Ovary (tissue), 9 donors: ENCODE results near the gene AIFM3. TPM values are rescaled to one million over a fixed set of nuclear protein-coding genes. Genes with fewer than 3 reads are reported as not detected.

Experiments
- DNase-seq, 5 donors: peaks; one replicate each; pipeline ENCODE4 v3.0.0-alpha.2; 2019 to 2020
- H3K27ac ChIP-seq, 2 donors: fragments of 200-600 bp; one replicate each; pipeline versions ENCODE4 v1.5.1 to v1.8.0; 2019 to 2022
- H3K27me3 ChIP-seq: fragments of 200-600 bp; one replicate; pipeline ENCODE4 v1.8.0; 2022
- H3K36me3 ChIP-seq: fragments of 200-600 bp; sonication (generic); one replicate; pipeline ENCODE4 v1.5.1; 2019
- H3K4me1 ChIP-seq: one replicate; pipeline ENCODE4 v1.8.1; 2013; ENCODE audit warnings: mild to moderate bottlenecking, moderate library complexity; ENCODE audit not compliant: insufficient read depth
- H3K4me3 ChIP-seq: fragments of 200-600 bp; sonication (generic); one replicate; pipeline ENCODE4 v1.5.1; 2017
- H3K9me3 ChIP-seq, 2 donors: fragments of 200-600 bp in 1 of 2; sonication (generic) in 1 of 2; one replicate each; pipeline versions ENCODE4 v1.5.1 to v1.8.1; 2013 to 2019; ENCODE audit warnings: mild to moderate bottlenecking in 1 of 2, moderate library complexity in 1 of 2
- EP300 ChIP-seq: sonication (generic); formaldehyde crosslinking; IDR thresholded peaks from one replicate; pipeline ENCODE4 v1.6.1; 2017; ENCODE audit warnings: antibody characterized with exemption
- POLR2A ChIP-seq: fragments of 450-650 bp; IDR thresholded peaks from one replicate; pipeline ENCODE4 v1.6.1; 2017; ENCODE audit warnings: antibody characterized with exemption, mild to moderate bottlenecking, moderate library complexity
- WGBS, 3 donors: extraction: QIAGEN DNeasy Blood & Tissue Kit in 1 of 3; methylation state at CpG; one replicate each; pipeline versions ENCODE4 v1.1.5 to v1.1.7; 2013 to 2017; 5-methylcytosine and 5-hydroxymethylcytosine counted together
- intact Hi-C, 4 donors: fragments of 100-400 bp; cut with DNase I; formaldehyde crosslinking; loops; one replicate each; pipeline versions ENCODE4 v1.11.0 to v1.15.1; 2022 to 2023
- polyA plus RNA-seq, 2 donors: library from polyadenylated mRNA; stranded (reverse); fragments of 200-250 nt in 1 of 2; fragments of 350-450 nt in 1 of 2; fragmentation: Illumina TruSeq in 1 of 2; extraction: RNeasy Lipid Tissue Mini Kit (QIAGEN cat#74804) in 1 of 2; gene quantifications; one replicate each; pipeline ENCODE4 v1.2.3, GENCODE V29; 2013 to 2014
- total RNA-seq, 7 donors: library from RNA; depleted of rRNA in 2 of 7; stranded (reverse); fragments of >200 nt in 2 of 7; fragmentation: NEBNext Ultra II Directional in 3 of 7; extraction: Animal tissue kit (Norgen Biotek cat#: 25700) in 3 of 7; gene quantifications; one replicate each; pipeline versions ENCODE4 v1.1.0 to v1.2.4, GENCODE V29; 2016 to 2023
- TF ChIP-seq, protein P1 (sequence below), 3 donors: fragments of 450-650 bp in 2 of 3; fragments of 200-600 bp in 1 of 3; IDR thresholded peaks; one replicate each; pipeline versions ENCODE4 v1.5.1 to v1.8.0; 2016 to 2022; ENCODE audit warnings: antibody characterized with exemption in 3 of 3, mild to moderate bottlenecking in 1 of 3
- donor health status: DM: no; HTN: no; CAD: no; lungs with moderate emphysema.
- donor health status: DM: no; HTN: no; CAD: no.
- donor health status: Bipolar disorder and iron deficiency.
- donor health status: DM: yes; HTN: yes; CAD: no.
- donor health status: DM: no; HTN: no; CAD: no.
- donor health status: DM: yes; HTN: yes; CAD: no.

Gene AIFM3
- total and polyA plus RNA-seq, 9 donors, result 0.43 to 2.7 (median 1.1) TPM; not detected in 1

DNA sequence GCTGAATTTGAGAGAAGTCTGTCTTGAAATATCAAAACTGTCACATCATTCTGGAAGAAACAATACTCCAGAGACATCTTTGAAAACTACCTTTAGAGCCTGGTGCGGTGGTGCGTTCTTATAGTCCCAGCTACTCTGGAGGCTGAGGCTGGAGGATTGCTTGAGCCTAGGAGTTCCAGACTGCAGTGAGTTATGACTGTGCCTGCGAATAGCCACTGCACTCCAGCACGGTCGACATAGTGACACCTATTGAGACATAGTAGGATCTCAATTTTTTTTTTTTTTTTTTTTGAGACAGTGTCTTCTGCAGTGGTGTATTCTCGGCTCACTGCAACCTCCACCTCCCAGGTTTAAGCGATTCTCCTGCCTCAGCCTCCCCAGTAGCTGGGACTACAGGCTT, 11.5 kb upstream of the AIFM3 start:
- H3K4me3 ChIP-seq, result no peak overlapping the region
- H3K27ac ChIP-seq, result no peak overlapping the region
- no peaks in the 10 kb centered on the region for H3K27me3 ChIP-seq
- peaks cover 8% of the 10 kb centered on the region for H3K4me1 ChIP-seq
- WGBS, 3 donors, result 77 to 86% (median 85%) methylated on average over 7 of the region's 7 CpGs
- no peaks in the 10 kb centered on the region for H3K36me3 ChIP-seq
- intact Hi-C loops, result no loop called here
- TF ChIP-seq, protein P1, sequence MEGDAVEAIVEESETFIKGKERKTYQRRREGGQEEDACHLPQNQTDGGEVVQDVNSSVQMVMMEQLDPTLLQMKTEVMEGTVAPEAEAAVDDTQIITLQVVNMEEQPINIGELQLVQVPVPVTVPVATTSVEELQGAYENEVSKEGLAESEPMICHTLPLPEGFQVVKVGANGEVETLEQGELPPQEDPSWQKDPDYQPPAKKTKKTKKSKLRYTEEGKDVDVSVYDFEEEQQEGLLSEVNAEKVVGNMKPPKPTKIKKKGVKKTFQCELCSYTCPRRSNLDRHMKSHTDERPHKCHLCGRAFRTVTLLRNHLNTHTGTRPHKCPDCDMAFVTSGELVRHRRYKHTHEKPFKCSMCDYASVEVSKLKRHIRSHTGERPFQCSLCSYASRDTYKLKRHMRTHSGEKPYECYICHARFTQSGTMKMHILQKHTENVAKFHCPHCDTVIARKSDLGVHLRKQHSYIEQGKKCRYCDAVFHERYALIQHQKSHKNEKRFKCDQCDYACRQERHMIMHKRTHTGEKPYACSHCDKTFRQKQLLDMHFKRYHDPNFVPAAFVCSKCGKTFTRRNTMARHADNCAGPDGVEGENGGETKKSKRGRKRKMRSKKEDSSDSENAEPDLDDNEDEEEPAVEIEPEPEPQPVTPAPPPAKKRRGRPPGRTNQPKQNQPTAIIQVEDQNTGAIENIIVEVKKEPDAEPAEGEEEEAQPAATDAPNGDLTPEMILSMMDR (IDR thresholded peaks at IDR 0.05), result no peak
- TF ChIP-seq POLR2A (no peak), EP300 (no peak)
- no peaks in the 10 kb centered on the region for H3K9me3 ChIP-seq
- DNase-seq, result no peak

DNA sequence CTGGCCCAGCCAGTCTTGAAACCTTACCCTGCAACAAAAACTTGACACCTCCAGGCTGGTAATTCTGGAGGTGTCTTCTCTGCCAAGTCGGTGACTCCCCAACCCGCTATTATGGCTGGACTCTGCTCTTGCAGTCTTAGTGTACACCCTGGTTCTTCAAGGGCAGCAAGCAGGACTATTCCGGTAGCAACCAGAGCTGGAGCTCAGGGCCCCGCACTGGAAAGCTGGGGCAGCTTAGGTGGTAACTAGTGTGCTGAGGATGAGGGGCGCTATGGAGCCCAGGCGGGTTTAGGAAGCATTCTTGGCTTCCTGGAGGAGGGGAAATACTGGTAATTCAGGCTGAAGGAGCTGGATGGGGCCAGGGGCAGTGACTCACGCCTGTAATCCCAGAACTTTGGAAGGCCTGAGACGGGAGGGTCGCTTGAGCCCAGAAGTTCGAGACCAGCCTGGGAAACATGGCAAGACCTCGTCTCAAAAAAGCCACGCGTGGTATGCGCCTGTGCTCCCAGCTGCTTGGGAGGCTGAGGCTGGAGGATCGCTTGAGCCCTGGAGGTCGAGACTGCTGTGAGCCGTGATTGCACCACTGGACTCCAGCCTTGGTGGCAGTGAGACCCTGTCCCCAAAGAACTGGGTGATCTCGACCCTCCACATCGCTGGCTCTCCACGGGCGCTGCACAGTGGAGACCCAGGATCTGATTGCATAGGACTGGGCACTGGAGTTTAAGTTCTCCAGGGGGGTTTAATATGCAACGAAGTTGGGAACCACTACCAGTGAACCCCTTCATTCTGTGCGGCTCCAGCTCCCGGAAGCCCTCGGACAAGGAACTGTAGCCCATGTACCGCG, 10.6 kb upstream of the AIFM3 start:
- 38 to 48% (median 41%) methylated on average over 25 to 27 of the region's 27 CpGs for WGBS, 3 donors
- intact Hi-C loops, result no loop called here
- no peaks in the 10 kb centered on the region for H3K9me3 ChIP-seq
- no peak overlapping the region for H3K27ac ChIP-seq
- TF ChIP-seq POLR2A, result no peak
- TF ChIP-seq, protein P1 (IDR thresholded peaks at IDR 0.05), result no peak
- TF ChIP-seq EP300, result no peak
- peaks cover 8% of the 10 kb centered on the region for H3K4me1 ChIP-seq
- no peaks in the 10 kb centered on the region for H3K27me3 ChIP-seq
- no peak for DNase-seq
- H3K36me3 ChIP-seq, result no peaks in the 10 kb centered on the region
- H3K4me3 ChIP-seq, result peak overlapping the region; percentile 51

DNA sequence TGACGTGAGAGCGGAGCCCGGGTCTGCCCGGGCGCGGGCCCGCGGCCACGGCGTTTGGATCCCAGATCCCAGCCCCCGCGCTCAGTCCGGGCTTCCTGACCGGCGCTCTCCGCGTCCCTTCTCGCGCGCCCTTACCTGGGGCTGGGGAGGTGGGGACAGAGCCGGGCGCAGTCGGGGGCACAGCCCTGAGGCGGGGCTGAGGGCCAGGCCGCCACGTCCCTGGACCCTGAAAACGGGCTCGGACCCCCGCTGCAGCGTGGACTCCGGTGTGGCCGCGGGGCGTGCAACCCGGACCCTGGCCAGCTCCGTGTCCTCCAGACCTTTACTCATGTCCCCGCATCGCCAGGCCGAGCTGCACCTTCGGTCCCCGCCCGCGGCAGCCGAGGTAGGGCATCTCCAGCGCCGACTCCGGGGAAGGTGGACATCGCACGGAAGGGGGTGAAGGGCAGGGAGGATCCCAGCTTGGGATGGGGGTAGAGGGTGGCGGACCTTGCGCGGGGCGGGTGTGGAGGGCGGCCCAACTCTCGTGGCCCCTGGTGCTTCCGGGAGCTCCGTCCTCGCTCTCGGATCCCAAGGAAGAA, 9.9 kb upstream of the AIFM3 start:
- intact Hi-C loops, result no loop called here
- peak in 1 of 5 donors; percentile 60 for DNase-seq
- H3K27ac ChIP-seq, result no peak overlapping the region

DNA sequence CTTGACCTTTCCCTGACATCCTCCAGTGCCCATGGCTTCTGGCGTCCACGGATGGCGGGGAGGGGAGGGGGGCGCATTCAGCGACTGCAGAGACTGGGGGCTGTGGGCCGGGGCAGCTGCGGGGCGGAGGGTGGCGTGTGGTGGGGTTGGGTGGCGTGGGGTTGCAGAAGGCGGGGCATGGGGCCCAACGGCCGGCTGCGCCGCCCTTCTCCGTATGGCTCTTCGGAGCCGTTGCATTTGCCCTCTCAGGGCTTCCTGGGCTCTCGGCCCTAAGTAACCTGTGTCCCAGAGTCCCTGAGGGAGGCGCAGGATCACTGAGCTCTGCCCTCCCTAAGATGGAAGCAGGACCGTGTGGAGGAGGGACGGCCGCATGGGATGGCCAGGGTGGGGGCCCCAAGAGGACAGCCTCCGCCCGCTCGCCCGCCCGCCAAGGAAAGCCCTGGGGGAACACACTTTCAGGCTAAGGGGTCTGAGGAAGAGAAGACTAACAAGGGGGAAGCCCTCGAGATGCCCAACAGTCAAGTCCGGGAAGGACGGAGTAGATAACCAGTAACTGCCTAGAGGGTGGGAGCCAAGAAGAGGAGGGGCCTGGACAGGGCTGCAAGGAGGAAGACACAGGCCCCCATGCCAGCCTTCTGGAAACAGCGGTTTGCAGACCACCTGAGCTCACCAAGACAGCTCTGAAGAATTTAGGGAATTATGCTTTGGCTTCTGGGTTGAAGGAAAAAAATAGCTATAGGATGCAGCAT, 9.2 kb upstream of the AIFM3 start:
- DNase-seq, result no peak
- H3K27ac ChIP-seq, result no peak overlapping the region
- peaks cover 8% of the 10 kb centered on the region for H3K4me1 ChIP-seq
- H3K27me3 ChIP-seq, result no peaks in the 10 kb centered on the region
- WGBS, 3 donors, result 2 to 4% (median 3%) methylated on average over 28 to 32 of the region's 32 CpGs
- no peaks in the 10 kb centered on the region for H3K36me3 ChIP-seq
- TF ChIP-seq, protein P1 (IDR thresholded peaks at IDR 0.05), result no peak
- no peak for TF ChIP-seq POLR2A
- TF ChIP-seq EP300, result no peak
- H3K4me3 ChIP-seq, result peak overlapping the region; percentile 51
- intact Hi-C loops, result no loop called here
- no peaks in the 10 kb centered on the region for H3K9me3 ChIP-seq

More for the DNA sequence above, 9.9 kb upstream of the AIFM3 start:
- no peaks in the 10 kb centered on the region for H3K9me3 ChIP-seq
- TF ChIP-seq EP300 (no peak), POLR2A (no peak)
- TF ChIP-seq, protein P1 (IDR thresholded peaks at IDR 0.05), result no peak
- WGBS, 3 donors, result 0 to 1% (median 1%) methylated on average over 11 to 59 of the region's 59 CpGs
- H3K27me3 ChIP-seq, result no peaks in the 10 kb centered on the region
- peaks cover 8% of the 10 kb centered on the region for H3K4me1 ChIP-seq
- peak overlapping the region; percentile 51 for H3K4me3 ChIP-seq
- no peaks in the 10 kb centered on the region for H3K36me3 ChIP-seq
